Keratinocyte (primary cell): Measurements from ENCODE around the gene MYL4.

Experiments used
- EZH2 ChIP-seq: IDR thresholded peaks from one replicate; pipeline ENCODE4 v1.6.1; 2012; ENCODE audit warnings: inconsistent platforms, mild to moderate bottlenecking, low read length, moderate library complexity
- TF ChIP-seq, protein P1 (sequence below), 3 experiments: IDR thresholded peaks in 1 of 3; conservative IDR thresholded peaks in 1 of 3; optimal IDR thresholded peaks in 1 of 3; 2 replicates in 2 of 3; 3 replicates in 1 of 3; pipeline versions ENCODE3 to v1.5.1; 2011; ENCODE audit warnings: low read length in 3 of 3, mild to moderate bottlenecking in 3 of 3, moderate library complexity in 2 of 3, control low read depth in 1 of 3, inconsistent platforms in 1 of 3; ENCODE audit not compliant: insufficient read depth in 2 of 3; ENCODE audit errors: extremely low read depth in 1 of 3

DNA sequence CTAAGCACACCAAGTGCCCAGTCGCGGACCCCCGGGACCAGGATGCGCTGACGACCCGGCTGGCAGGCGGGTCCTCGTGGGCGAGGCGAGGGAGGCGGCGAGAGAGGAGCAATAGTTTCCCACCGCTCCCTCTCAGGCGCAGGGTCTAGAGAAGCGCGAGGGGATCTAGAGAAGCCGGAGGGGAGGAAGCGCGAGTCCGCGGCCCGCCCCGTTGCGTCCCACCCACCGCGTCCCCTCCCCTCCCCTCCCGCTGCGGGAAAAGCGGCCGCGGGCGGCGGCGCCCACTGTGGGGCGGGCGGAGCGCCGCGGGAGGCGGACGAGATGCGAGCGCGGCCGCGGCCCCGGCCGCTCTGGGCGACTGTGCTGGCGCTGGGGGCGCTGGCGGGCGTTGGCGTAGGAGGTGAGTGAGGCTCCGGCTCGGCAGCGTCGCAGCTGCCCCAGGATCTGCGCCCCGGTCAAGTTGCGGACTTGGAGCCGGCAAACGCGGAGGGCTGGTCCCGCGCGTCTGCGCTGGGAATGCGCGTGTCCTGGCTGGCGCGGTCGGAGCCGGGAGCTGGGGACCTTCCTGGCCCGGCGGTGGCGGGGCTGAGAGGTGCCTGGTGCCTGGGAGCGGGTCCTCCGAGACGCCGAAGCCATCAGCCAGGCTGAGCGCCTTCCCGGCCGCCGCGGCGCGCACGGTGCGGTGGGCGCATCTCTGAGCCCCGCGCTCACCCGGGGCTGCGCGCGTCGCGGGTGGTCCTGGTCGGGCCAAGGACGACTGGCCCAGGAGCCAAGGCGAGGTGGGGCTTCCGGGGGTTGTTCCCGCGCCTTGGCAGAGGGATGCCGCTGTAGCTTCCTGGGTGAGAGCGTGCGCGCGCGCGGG lies 44.6 kb downstream of the MYL4 start, which contains the start of gene ITGB3:
- TF ChIP-seq, protein P1, sequence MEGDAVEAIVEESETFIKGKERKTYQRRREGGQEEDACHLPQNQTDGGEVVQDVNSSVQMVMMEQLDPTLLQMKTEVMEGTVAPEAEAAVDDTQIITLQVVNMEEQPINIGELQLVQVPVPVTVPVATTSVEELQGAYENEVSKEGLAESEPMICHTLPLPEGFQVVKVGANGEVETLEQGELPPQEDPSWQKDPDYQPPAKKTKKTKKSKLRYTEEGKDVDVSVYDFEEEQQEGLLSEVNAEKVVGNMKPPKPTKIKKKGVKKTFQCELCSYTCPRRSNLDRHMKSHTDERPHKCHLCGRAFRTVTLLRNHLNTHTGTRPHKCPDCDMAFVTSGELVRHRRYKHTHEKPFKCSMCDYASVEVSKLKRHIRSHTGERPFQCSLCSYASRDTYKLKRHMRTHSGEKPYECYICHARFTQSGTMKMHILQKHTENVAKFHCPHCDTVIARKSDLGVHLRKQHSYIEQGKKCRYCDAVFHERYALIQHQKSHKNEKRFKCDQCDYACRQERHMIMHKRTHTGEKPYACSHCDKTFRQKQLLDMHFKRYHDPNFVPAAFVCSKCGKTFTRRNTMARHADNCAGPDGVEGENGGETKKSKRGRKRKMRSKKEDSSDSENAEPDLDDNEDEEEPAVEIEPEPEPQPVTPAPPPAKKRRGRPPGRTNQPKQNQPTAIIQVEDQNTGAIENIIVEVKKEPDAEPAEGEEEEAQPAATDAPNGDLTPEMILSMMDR (optimal IDR thresholded peaks at IDR 0.05 in 1 of 3, IDR thresholded peaks at IDR 0.05 in 1 of 3, conservative IDR thresholded peaks at IDR 0.05 in 1 of 3; ENCODE audit: extremely low read depth in 1 of 3, insufficient read depth in 2 of 3, low read length in 3 of 3), result peak in 1 of 3 experiments; percentile 55
- peak; percentile 82 for TF ChIP-seq EZH2
